Loucy (cell line): ENCODE data around the gene MINDY1.

Experiments
- H2AFZ ChIP-seq: fragments of 200-600 bp; sonication (generic); 2 replicates; pipeline ENCODE4 v1.6.0; 2016; ENCODE audit warnings: antibody characterized with exemption, mild to moderate bottlenecking, low read length, moderate library complexity
- H3F3A ChIP-seq: fragments of 200-600 bp; 2 replicates; pipeline ENCODE4 v1.6.0; 2016; ENCODE audit warnings: antibody characterized with exemption, low read depth, mild to moderate bottlenecking
- H3K27me3 ChIP-seq: fragments of 200-600 bp; sonication (generic); 2 replicates; pipeline ENCODE4 v1.6.1; 2014; ENCODE audit warnings: low read length, mild to moderate bottlenecking; ENCODE audit not compliant: insufficient read depth, poor library complexity, severe bottlenecking
- H3K36me3 ChIP-seq: fragments of 200-600 bp; sonication (generic); 2 replicates; pipeline ENCODE4 v1.6.1; 2016; ENCODE audit warnings: low read length; ENCODE audit not compliant: insufficient read depth
- H3K4me1 ChIP-seq: fragments of 200-600 bp; sonication (generic); 2 replicates; pipeline ENCODE4 v1.5.1; 2014; ENCODE audit warnings: low read length, mild to moderate bottlenecking; ENCODE audit not compliant: insufficient read depth, poor library complexity, severe bottlenecking
- H3K4me2 ChIP-seq: fragments of 200-600 bp; sonication (generic); 2 replicates; pipeline ENCODE4 v1.6.0; 2014; ENCODE audit warnings: antibody characterized with exemption, low read length, low read depth, mild to moderate bottlenecking; ENCODE audit not compliant: poor library complexity, severe bottlenecking
- H3K4me3 ChIP-seq: fragments of 200-600 bp; sonication (generic); 2 replicates; pipeline ENCODE4 v1.5.1; 2014; ENCODE audit warnings: low read length, mild to moderate bottlenecking, mixed read lengths; ENCODE audit not compliant: poor library complexity, severe bottlenecking
- H3K79me2 ChIP-seq: fragments of 200-600 bp; sonication (generic); 2 replicates; pipeline ENCODE4 v1.6.1; 2014; ENCODE audit warnings: low read length; ENCODE audit not compliant: insufficient read depth
- H3K9ac ChIP-seq: fragments of 200-600 bp; sonication (generic); 2 replicates; pipeline ENCODE4 v1.6.0; 2014; ENCODE audit warnings: mild to moderate bottlenecking, low read depth, low read length, moderate library complexity; ENCODE audit not compliant: poor library complexity, severe bottlenecking
- H3K9me2 ChIP-seq: fragments of 200-600 bp; sonication (generic); replicated peaks from 2 replicates; pipeline ENCODE4 v1.6.1; 2016; ENCODE audit warnings: low read depth, low read length, mixed read lengths
- H3K9me3 ChIP-seq: fragments of 200-600 bp; sonication (generic); 2 replicates; pipeline ENCODE4 v1.6.1; 2014; ENCODE audit warnings: mild to moderate bottlenecking, antibody characterized with exemption, low read length, low read depth; ENCODE audit not compliant: insufficient read depth
- H4K20me1 ChIP-seq: fragments of 200-600 bp; sonication (generic); 2 replicates; pipeline ENCODE4 v1.6.0; 2014; ENCODE audit warnings: antibody characterized with exemption, low read length, mild to moderate bottlenecking; ENCODE audit not compliant: insufficient read depth, poor library complexity, severe bottlenecking
- CTCF ChIP-seq: fragments of 200-600 bp; sonication (generic); conservative IDR thresholded peaks from 2 replicates; pipeline ENCODE4 v1.5.1; 2014; ENCODE audit warnings: mild to moderate bottlenecking, antibody characterized with exemption, low read length
- EZH2phosphoT487 ChIP-seq: fragments of 200-600 bp; IDR thresholded peaks from 2 replicates; pipeline ENCODE4 v1.6.1; 2018; ENCODE audit warnings: antibody characterized with exemption, mild to moderate bottlenecking, moderate library complexity, borderline replicate concordance

Gene MINDY1

GRCh38 chr1:150964164-150964489 lies 42.6 kb downstream of the MINDY1 start:
- H2AFZ ChIP-seq = no peak overlapping the region
- peaks cover 90% of the 10 kb centered on the region for H3K36me3 ChIP-seq
- no peak overlapping the region for H3K9ac ChIP-seq
- H3K9me3 ChIP-seq = no peaks in the 10 kb centered on the region
- no peak overlapping the region for H3K4me3 ChIP-seq
- H4K20me1 ChIP-seq = peaks cover 25% of the 10 kb centered on the region
- no peaks in the 10 kb centered on the region for H3K27me3 ChIP-seq
- no peaks in the 10 kb centered on the region; the same call in 1 of the 2 replicates for H3F3A ChIP-seq
- H3K4me1 ChIP-seq = no peaks in the 10 kb centered on the region
- no peaks in the 10 kb centered on the region for H3K9me2 ChIP-seq
- no peak for TF ChIP-seq CTCF
- H3K4me2 ChIP-seq = no peak overlapping the region
- H3K79me2 ChIP-seq = peaks cover 17% of the 10 kb centered on the region

- Histone ChIP-seq H4K20me1 (peaks cover 19% of the 10 kb centered on the region), H3K4me2 (no peak overlapping the region), H3K4me3 (no peak overlapping the region), H3K4me1 (no peaks in the 10 kb centered on the region), H3K9me3 (no peaks in the 10 kb centered on the region), H2AFZ (no peak overlapping the region), H3K36me3 (peaks cover 90% of the 10 kb centered on the region), H3K27me3 (no peaks in the 10 kb centered on the region), H3K9me2 (no peaks in the 10 kb centered on the region), H3K9ac (no peak overlapping the region), H3F3A (no peaks in the 10 kb centered on the region; the same call in 1 of the 2 replicates), H3K79me2 (peaks cover 11% of the 10 kb centered on the region)
- TF ChIP-seq CTCF = no peak
- no peak for TF ChIP-seq EZH2phosphoT487
Measured at GRCh38 chr1:150963321-150964163, 43.2 kb downstream of the MINDY1 start.

- Histone ChIP-seq H3K27me3 (no peaks in the 10 kb centered on the region), H2AFZ (no peak overlapping the region), H3K79me2 (no peaks in the 10 kb centered on the region), H4K20me1 (peaks cover 5% of the 10 kb centered on the region), H3K9me2 (no peaks in the 10 kb centered on the region), H3K4me2 (no peak overlapping the region), H3K9ac (no peak overlapping the region), H3K36me3 (peaks cover 78% of the 10 kb centered on the region), H3K9me3 (no peaks in the 10 kb centered on the region), H3K4me1 (no peaks in the 10 kb centered on the region), H3F3A (no peaks in the 10 kb centered on the region; the same call in 1 of the 2 replicates), H3K4me3 (no peak overlapping the region)
- TF ChIP-seq EZH2phosphoT487 = no peak
- no peak for TF ChIP-seq CTCF
Measured at GRCh38 chr1:150961756-150962155, 44.9 kb downstream of the MINDY1 start.
